Trophoblast cell (in vitro differentiated cells and primary cell): ENCODE data around the gene PDE4B.

ENCODE experiments used
- DNase-seq, 2 donors: peaks; one replicate each; pipeline ENCODE4 v3.0.0-alpha.2; 2016
- H2AFZ ChIP-seq: 2 replicates; pipeline ENCODE4 v1.6.1; 2013; ENCODE audit warnings: low read length, moderate library complexity, mild to moderate bottlenecking; ENCODE audit not compliant: insufficient read depth, poor library complexity
- H2AK5ac ChIP-seq: 2 replicates; pipeline ENCODE4 v1.6.1; 2013; ENCODE audit warnings: mild to moderate bottlenecking, low read length
- H2BK120ac ChIP-seq: 2 replicates; pipeline ENCODE4 v1.6.1; 2013; ENCODE audit warnings: low read length, mild to moderate bottlenecking, moderate library complexity; ENCODE audit not compliant: insufficient read depth, poor library complexity
- H2BK12ac ChIP-seq: 2 replicates; pipeline ENCODE4 v1.6.1; 2013; ENCODE audit warnings: mild to moderate bottlenecking, low read length, moderate library complexity
- H2BK5ac ChIP-seq: 2 replicates; pipeline ENCODE4 v1.6.1; 2013; ENCODE audit warnings: low read length, low read depth, moderate library complexity, mild to moderate bottlenecking; ENCODE audit not compliant: poor library complexity
- H3K14ac ChIP-seq: 2 replicates; pipeline ENCODE4 v1.6.1; 2013; ENCODE audit warnings: mild to moderate bottlenecking, low read length
- H3K18ac ChIP-seq: 2 replicates; pipeline ENCODE4 v1.6.1; 2013; ENCODE audit warnings: mild to moderate bottlenecking, low read length
- H3K23ac ChIP-seq: 2 replicates; pipeline ENCODE4 v1.6.1; 2013; ENCODE audit warnings: low read length
- H3K27ac ChIP-seq: 2 replicates; pipeline ENCODE4 v1.5.1; 2013; ENCODE audit warnings: low read depth, mild to moderate bottlenecking, inconsistent platforms, low read length, moderate library complexity
- H3K27me3 ChIP-seq: 2 replicates; pipeline ENCODE4 v1.6.1; 2013; ENCODE audit warnings: inconsistent platforms, mild to moderate bottlenecking, low read length, moderate library complexity; ENCODE audit not compliant: insufficient read depth
- H3K36me3 ChIP-seq, 2 experiments: 1 replicate in 1 of 2; 2 replicates in 1 of 2; pipeline ENCODE4 v1.6.1; 2013; ENCODE audit warnings: low read length in 2 of 2, mild to moderate bottlenecking in 2 of 2, moderate library complexity in 1 of 2; ENCODE audit not compliant: insufficient read depth in 2 of 2, control insufficient read depth in 1 of 2
- H3K4ac ChIP-seq: 2 replicates; pipeline ENCODE4 v1.6.1; 2013; ENCODE audit warnings: low read depth, mild to moderate bottlenecking, low read length, moderate library complexity
- H3K4me1 ChIP-seq, 2 experiments: 1 replicate in 1 of 2; 2 replicates in 1 of 2; pipeline ENCODE4 v1.6.1; 2013; ENCODE audit warnings: low read length in 2 of 2, mild to moderate bottlenecking in 2 of 2, moderate library complexity in 1 of 2; ENCODE audit not compliant: insufficient read depth in 2 of 2, control insufficient read depth in 1 of 2
- H3K4me2 ChIP-seq: 2 replicates; pipeline ENCODE4 v1.6.1; 2013; ENCODE audit warnings: inconsistent platforms, mild to moderate bottlenecking, low read length, moderate library complexity
- H3K4me3 ChIP-seq: 2 replicates; pipeline ENCODE4 v1.5.1; 2013; ENCODE audit warnings: mild to moderate bottlenecking, low read depth, low read length, inconsistent platforms
- H3K79me1 ChIP-seq: one replicate; pipeline ENCODE4 v1.6.1; 2013; ENCODE audit warnings: low read length
- H3K79me2 ChIP-seq: 2 replicates; pipeline ENCODE4 v1.6.1; 2013; ENCODE audit warnings: low read length, mild to moderate bottlenecking; ENCODE audit not compliant: control insufficient read depth, insufficient read depth, poor library complexity
- H3K9ac ChIP-seq: 2 replicates; pipeline ENCODE4 v1.6.1; 2013; ENCODE audit warnings: mild to moderate bottlenecking, low read length
- H3K9me3 ChIP-seq: 2 replicates; pipeline ENCODE4 v1.6.1; 2013; ENCODE audit warnings: low read depth, mild to moderate bottlenecking, control low read depth, inconsistent platforms, low read length; ENCODE audit not compliant: insufficient read depth
- H4K12ac ChIP-seq: 2 replicates; pipeline ENCODE4 v1.6.1; 2013; ENCODE audit warnings: low read depth, mild to moderate bottlenecking, low read length, moderate library complexity
- H4K8ac ChIP-seq: 2 replicates; pipeline ENCODE4 v1.6.1; 2013; ENCODE audit warnings: low read depth, mild to moderate bottlenecking, low read length, moderate library complexity
- H4K91ac ChIP-seq: one replicate; pipeline ENCODE4 v1.6.1; 2013; ENCODE audit warnings: low read depth, mild to moderate bottlenecking, low read length, moderate library complexity
- WGBS: extraction: QIAGEN DNeasy Blood & Tissue Kit; methylation state at CpG from one replicate; pipeline ENCODE4 v1.1.7; 2013; ENCODE audit warnings: missing lambda C conversion rate; ENCODE audit not compliant: insufficient read length, insufficient coverage; ENCODE audit errors: extremely low coverage; 5-methylcytosine and 5-hydroxymethylcytosine counted together

Gene PDE4B

GRCh38 chr1:65924471-65924870 is 131.8 kb downstream of the PDE4B start:
- no peak overlapping the region for H2BK5ac ChIP-seq
- H4K12ac ChIP-seq: no peak overlapping the region
- no peaks in the 10 kb centered on the region for H3K36me3 ChIP-seq
- H3K4me2 ChIP-seq: no peak overlapping the region
- no peak overlapping the region for H3K18ac ChIP-seq
- peak; percentile 45 to 52 for DNase-seq
- no peak overlapping the region for H3K4ac ChIP-seq
- no peak overlapping the region for H4K8ac ChIP-seq
- no peaks in the 10 kb centered on the region for H3K27me3 ChIP-seq
- no peak overlapping the region for H2BK12ac ChIP-seq
- H3K9ac ChIP-seq: no peak overlapping the region
- H3K27ac ChIP-seq: no peak overlapping the region
- H3K79me2 ChIP-seq: no peaks in the 10 kb centered on the region
- H3K4me1 ChIP-seq: no peaks in the 10 kb centered on the region
- no peak overlapping the region for H2AFZ ChIP-seq
- H4K91ac ChIP-seq: no peak overlapping the region
- no peaks in the 10 kb centered on the region for H3K79me1 ChIP-seq
- no peak overlapping the region for H2AK5ac ChIP-seq
- H2BK120ac ChIP-seq: no peak overlapping the region
- H3K23ac ChIP-seq: no peak overlapping the region
- no peak overlapping the region for H3K14ac ChIP-seq
- H3K9me3 ChIP-seq: no peaks in the 10 kb centered on the region
- H3K4me3 ChIP-seq: no peak overlapping the region

- no peak overlapping the region for H2AK5ac ChIP-seq
- H2BK120ac ChIP-seq: no peak overlapping the region
- H4K12ac ChIP-seq: no peak overlapping the region
- no peak for DNase-seq
- no peaks in the 10 kb centered on the region for H3K4me1 ChIP-seq
- no peak overlapping the region for H4K91ac ChIP-seq
- H3K27ac ChIP-seq: no peak overlapping the region
- no peak overlapping the region for H2AFZ ChIP-seq
- H2BK5ac ChIP-seq: no peak overlapping the region
- H3K14ac ChIP-seq: no peak overlapping the region
- H3K9me3 ChIP-seq: no peaks in the 10 kb centered on the region
- H3K4me2 ChIP-seq: no peak overlapping the region
- H3K36me3 ChIP-seq: no peaks in the 10 kb centered on the region
- H3K79me1 ChIP-seq: no peaks in the 10 kb centered on the region
- no peak overlapping the region for H2BK12ac ChIP-seq
- H4K8ac ChIP-seq: no peak overlapping the region
- no peak overlapping the region for H3K9ac ChIP-seq
- no peak overlapping the region for H3K4me3 ChIP-seq
- no peak overlapping the region for H3K4ac ChIP-seq
- H3K23ac ChIP-seq: no peak overlapping the region
- H3K18ac ChIP-seq: no peak overlapping the region
- no peaks in the 10 kb centered on the region for H3K79me2 ChIP-seq
- no peaks in the 10 kb centered on the region for H3K27me3 ChIP-seq
These were observed 145.8 kb downstream of the PDE4B start for GRCh38 chr1:65938506-65938905.

- H3K79me1 ChIP-seq: no peaks in the 10 kb centered on the region
- no peaks in the 10 kb centered on the region for H3K27me3 ChIP-seq
- H2BK5ac ChIP-seq: no peak overlapping the region
- H3K79me2 ChIP-seq: no peaks in the 10 kb centered on the region
- H3K4me1 ChIP-seq: no peaks in the 10 kb centered on the region
- H4K12ac ChIP-seq: no peak overlapping the region
- no peak overlapping the region for H2AFZ ChIP-seq
- no peak overlapping the region for H3K27ac ChIP-seq
- H3K14ac ChIP-seq: no peak overlapping the region
- H2BK12ac ChIP-seq: no peak overlapping the region
- H3K18ac ChIP-seq: no peak overlapping the region
- no peak for DNase-seq
- no peak overlapping the region for H3K4me3 ChIP-seq
- no peak overlapping the region for H3K9ac ChIP-seq
- H3K4me2 ChIP-seq: no peak overlapping the region
- no peaks in the 10 kb centered on the region for H3K36me3 ChIP-seq
- H3K4ac ChIP-seq: no peak overlapping the region
- H3K23ac ChIP-seq: no peak overlapping the region
- H3K9me3 ChIP-seq: no peaks in the 10 kb centered on the region
- H4K91ac ChIP-seq: no peak overlapping the region
- H2BK120ac ChIP-seq: no peak overlapping the region
- H4K8ac ChIP-seq: no peak overlapping the region
- H2AK5ac ChIP-seq: no peak overlapping the region
These were observed 146.5 kb downstream of the PDE4B start for GRCh38 chr1:65939191-65939590.

GRCh38 chr1:65939636-65940035 is 146.9 kb downstream of the PDE4B start:
- Histone ChIP-seq H4K12ac (no peak overlapping the region), H3K14ac (no peak overlapping the region), H3K9ac (no peak overlapping the region), H2BK120ac (no peak overlapping the region), H2AFZ (no peak overlapping the region), H3K23ac (no peak overlapping the region), H2BK5ac (no peak overlapping the region), H3K27me3 (no peaks in the 10 kb centered on the region), H3K18ac (no peak overlapping the region), H3K27ac (no peak overlapping the region), H3K36me3 (no peaks in the 10 kb centered on the region), H3K4me3 (no peak overlapping the region), H2BK12ac (no peak overlapping the region), H4K8ac (no peak overlapping the region), H3K79me1 (no peaks in the 10 kb centered on the region), H3K9me3 (no peaks in the 10 kb centered on the region), H2AK5ac (no peak overlapping the region), H3K4me2 (no peak overlapping the region), H4K91ac (no peak overlapping the region), H3K4me1 (no peaks in the 10 kb centered on the region), H3K79me2 (no peaks in the 10 kb centered on the region), H3K4ac (no peak overlapping the region)
- peak; percentile 9 to 12 for DNase-seq
- no CpG with 5 or more reads among the region's 2 CpGs for WGBS

GRCh38 chr1:65940126-65940525 is 147.4 kb downstream of the PDE4B start:
- Histone ChIP-seq H3K14ac (no peak overlapping the region), H3K4me2 (no peak overlapping the region), H2BK5ac (no peak overlapping the region), H3K27me3 (no peaks in the 10 kb centered on the region), H3K36me3 (no peaks in the 10 kb centered on the region), H2BK120ac (no peak overlapping the region), H2BK12ac (no peak overlapping the region), H3K4me1 (no peaks in the 10 kb centered on the region), H4K8ac (no peak overlapping the region), H3K79me2 (no peaks in the 10 kb centered on the region), H2AK5ac (no peak overlapping the region), H3K9ac (no peak overlapping the region), H3K9me3 (no peaks in the 10 kb centered on the region), H3K18ac (no peak overlapping the region), H3K79me1 (no peaks in the 10 kb centered on the region), H3K23ac (no peak overlapping the region), H3K4me3 (no peak overlapping the region), H4K12ac (no peak overlapping the region), H3K27ac (no peak overlapping the region), H2AFZ (no peak overlapping the region), H3K4ac (no peak overlapping the region), H4K91ac (no peak overlapping the region)
- DNase-seq: no peak
- WGBS: 100% methylated on average over 4 of the region's 4 CpGs
